Left hindlimb (tissue), 1 donor: ENCODE data around the gene COL4A2.
"Not testable (repeated sequence)": the region's sequence is repeated elsewhere in the genome, so short reads cannot be mapped to it uniquely, and the experiment has no call there.

ENCODE experiments used
- DNase-seq: peaks from one replicate; pipeline ENCODE4 v3.0.0-alpha.2; 2018

COL4A2 gene

GRCh38 chr13:110523180-110523579, 216.1 kb downstream of the COL4A2 start:
- DNase-seq = no peak

- no peak for DNase-seq
These were observed 216.9 kb downstream of the COL4A2 start for GRCh38 chr13:110523838-110524540.

GRCh38 chr13:110524541-110525257, 217.6 kb downstream of the COL4A2 start:
- no peak for DNase-seq

GRCh38 chr13:110525328-110526319, 218.5 kb downstream of the COL4A2 start:
- no peak for DNase-seq

GRCh38 chr13:110528371-110528770, 221.3 kb downstream of the COL4A2 start:
- no peak for DNase-seq

- DNase-seq = no peak
These were observed 221.8 kb downstream of the COL4A2 start for GRCh38 chr13:110528911-110529310.

GRCh38 chr13:110529522-110530311, 222.6 kb downstream of the COL4A2 start:
- no peak for DNase-seq

GRCh38 chr13:110531100-110531499, 224.0 kb downstream of the COL4A2 start:
- no peak for DNase-seq

GRCh38 chr13:110531671-110532083, 224.6 kb downstream of the COL4A2 start:
- DNase-seq = no peak

- DNase-seq = not testable (repeated sequence)
These were observed 225.2 kb downstream of the COL4A2 start for GRCh38 chr13:110532258-110532657.

GRCh38 chr13:110533771-110534670, 226.9 kb downstream of the COL4A2 start:
- no peak for DNase-seq

- DNase-seq = no peak
These were observed 228.4 kb downstream of the COL4A2 start for GRCh38 chr13:110535526-110535925.

- no peak for DNase-seq
These were observed 229.1 kb downstream of the COL4A2 start for GRCh38 chr13:110536006-110536693.

- DNase-seq = no peak
These were observed 231.5 kb downstream of the COL4A2 start for GRCh38 chr13:110538632-110539031.

- DNase-seq = no peak
These were observed 232.8 kb downstream of the COL4A2 start for GRCh38 chr13:110539894-110540293.

- DNase-seq = no peak
These were observed 233.9 kb downstream of the COL4A2 start for GRCh38 chr13:110540871-110541525.

- no peak for DNase-seq
These were observed 234.4 kb downstream of the COL4A2 start for GRCh38 chr13:110541526-110541920.

GRCh38 chr13:110542169-110542796, 235.2 kb downstream of the COL4A2 start:
- DNase-seq = no peak

GRCh38 chr13:110546378-110546777, 239.3 kb downstream of the COL4A2 start:
- DNase-seq = no peak

GRCh38 chr13:110546926-110547325, 239.8 kb downstream of the COL4A2 start:
- DNase-seq = peak; percentile 51
